Calu3 (cell line): Measurements from ENCODE around the gene GNB1. TPM values are rescaled to one million over a fixed set of nuclear protein-coding genes. Genes with fewer than 3 reads are reported as not detected.
A peak's percentile ranks its signal among the peaks of the same experiment; 100 is the strongest.

Experiments used
- BruUV-seq: library from RNA; stranded (reverse); fragments of 400-500 nt; replicated peaks from 2 replicates; lab custom pipeline; 2021; lab: Mats Ljungman, UMichigan
- CTCF ChIA-PET: fragments of 300-600 bp; sonication (Branson Sonifier 250); formaldehyde crosslinking; loops from one replicate; lab custom pipeline; 2022; ENCODE audit warnings: antibody characterized with exemption; lab: Charles Lee
- DNase-seq: peaks from one replicate; pipeline ENCODE4 v3.0.0; 2022
- H3K27ac Mint-ChIP-seq: one replicate; pipeline ENCODE4 v1.8.0; 2022; ENCODE audit warnings: mixed read lengths; ENCODE audit not compliant: unreplicated experiment
- H3K27me3 Mint-ChIP-seq: one replicate; pipeline ENCODE4 v1.8.0; 2022; ENCODE audit warnings: mixed read lengths; ENCODE audit not compliant: unreplicated experiment
- H3K36me3 Mint-ChIP-seq: one replicate; pipeline ENCODE4 v1.8.0; 2022; ENCODE audit warnings: mild to moderate bottlenecking, moderate library complexity, mixed read lengths; ENCODE audit not compliant: insufficient read depth, unreplicated experiment
- H3K4me1 Mint-ChIP-seq: one replicate; pipeline ENCODE4 v1.8.0; 2022; ENCODE audit warnings: mild to moderate bottlenecking, low read depth, mixed read lengths; ENCODE audit not compliant: unreplicated experiment
- H3K4me3 Mint-ChIP-seq: one replicate; pipeline ENCODE4 v1.8.0; 2022; ENCODE audit warnings: mild to moderate bottlenecking, low read depth, moderate library complexity, mixed read lengths; ENCODE audit not compliant: unreplicated experiment
- H3K9me3 Mint-ChIP-seq: one replicate; pipeline ENCODE4 v1.8.0; 2022; ENCODE audit warnings: low read depth, mixed read lengths; ENCODE audit not compliant: unreplicated experiment
- CTCF ChIP-seq: fragments of 200-600 bp; IDR thresholded peaks from one replicate; pipeline ENCODE4 v1.8.0; 2022; ENCODE audit warnings: antibody characterized with exemption; ENCODE audit not compliant: unreplicated experiment
- intact Hi-C: fragments of 100-400 bp; cut with micrococcal nuclease; formaldehyde crosslinking; loops from one replicate; pipeline ENCODE4 v1.10.0; 2022; ENCODE audit not compliant: unreplicated experiment
- total RNA-seq: library from RNA; stranded (reverse); gene quantifications from 2 replicates; pipeline ENCODE4 v1.2.3, GENCODE V29; 2022

Gene GNB1
- total RNA-seq, 1 experiment from 2014 or later = 252 TPM

- peaks cover 25% of the 10 kb centered on the region for H3K27me3 Mint-ChIP-seq
- CTCF ChIA-PET = no interaction called here
- BruUV-seq = no TSS peak
- DNase-seq = no peak
- H3K4me1 Mint-ChIP-seq = no peaks in the 10 kb centered on the region
- no peaks in the 10 kb centered on the region for H3K9me3 Mint-ChIP-seq
- H3K27ac Mint-ChIP-seq = no peak overlapping the region
- intact Hi-C loops = no loop called here
- H3K36me3 Mint-ChIP-seq = peaks cover 9% of the 10 kb centered on the region
- no peak for TF ChIP-seq CTCF
- H3K4me3 Mint-ChIP-seq = no peak overlapping the region
Observed at GRCh38 chr1:1921459-1921862, 30.6 kb upstream of the GNB1 start.

GRCh38 chr1:1920608-1921458 lies 29.9 kb upstream of the GNB1 start:
- H3K36me3 Mint-ChIP-seq = peaks cover 13% of the 10 kb centered on the region

GRCh38 chr1:1920057-1920607 lies 29.2 kb upstream of the GNB1 start:
- intact Hi-C loops = no loop called here

More at GRCh38 chr1:1920608-1921458, 29.9 kb upstream of the GNB1 start:
- TF ChIP-seq CTCF = no peak
- no peak for DNase-seq
- no peak overlapping the region for H3K27ac Mint-ChIP-seq
- intact Hi-C loops = no loop called here
- no peak overlapping the region for H3K4me3 Mint-ChIP-seq
- H3K9me3 Mint-ChIP-seq = no peaks in the 10 kb centered on the region
- H3K4me1 Mint-ChIP-seq = no peaks in the 10 kb centered on the region
- CTCF ChIA-PET = no interaction called here
- no TSS peak for BruUV-seq
- peaks cover 19% of the 10 kb centered on the region for H3K27me3 Mint-ChIP-seq

More at GRCh38 chr1:1920057-1920607, 29.2 kb upstream of the GNB1 start:
- Mint-ChIP-seq H3K27ac (no peak overlapping the region), H3K4me1 (no peaks in the 10 kb centered on the region), H3K36me3 (peaks cover 14% of the 10 kb centered on the region), H3K4me3 (peak overlapping the region; percentile 67), H3K9me3 (no peaks in the 10 kb centered on the region), H3K27me3 (peaks cover 12% of the 10 kb centered on the region)
- no TSS peak for BruUV-seq
- TF ChIP-seq CTCF = no peak
- CTCF ChIA-PET = no interaction called here
- DNase-seq = no peak
